B cell (primary cell): Measurements from ENCODE around the gene CTNNA1. TPM values are rescaled to one million over a fixed set of nuclear protein-coding genes. Genes with fewer than 3 reads are reported as not detected.

ENCODE experiments used
- ATAC-seq: fragments of 200-7000 bp; cut with Tn5 transposase; one replicate; pipeline ENCODE4 v1.10.0; 2021; ENCODE audit warnings: low read depth, mild to moderate bottlenecking, moderate number of reproducible peaks, moderate library complexity
- CTCF ChIA-PET: fragments of 350-600 bp; sonication (Branson Sonifier 250); formaldehyde crosslinking; loops from one replicate; lab custom pipeline; 2021; ENCODE audit warnings: antibody characterized with exemption, inconsistent platforms; lab: Charles Lee
- POLR2A ChIA-PET: fragments of 350-600 bp; sonication (Branson Sonifier 250); formaldehyde crosslinking; loops from one replicate; lab custom pipeline; 2021; ENCODE audit warnings: antibody characterized with exemption; lab: Charles Lee
- DNase-seq: peaks from one replicate; pipeline ENCODE4 v3.0.0; 2013
- H2AFZ ChIP-seq: 2 replicates; pipeline ENCODE4 v1.6.1; 2012; ENCODE audit warnings: mild to moderate bottlenecking, low read depth, low read length; ENCODE audit not compliant: insufficient read depth, poor library complexity, severe bottlenecking
- H3K27ac ChIP-seq, 2 donors: 1 replicate in 1 of 2; 2 replicates in 1 of 2; pipeline ENCODE4 v1.5.1; 2012 to 2013; ENCODE audit warnings: low read length in 2 of 2, mild to moderate bottlenecking in 2 of 2, moderate library complexity in 1 of 2
- H3K27me3 ChIP-seq, 4 experiments: fragments of 200-600 bp in 1 of 4; sonication (generic) in 1 of 4; replicated peaks in 1 of 4; 1 replicate in 2 of 4; 2 replicates in 2 of 4; pipeline versions ENCODE4 v1.6.1 to v1.7.0; 2013 to 2016; ENCODE audit warnings: low read length in 3 of 4, mild to moderate bottlenecking in 2 of 4, mixed read lengths in 1 of 4, moderate library complexity in 1 of 4; ENCODE audit not compliant: insufficient read depth in 4 of 4, control insufficient read depth in 3 of 4; ENCODE audit errors: control extremely low read depth in 1 of 4
- H3K36me3 ChIP-seq, 2 experiments: replicated peaks in 1 of 2; 1 replicate in 1 of 2; 2 replicates in 1 of 2; pipeline versions ENCODE4 v1.6.1 to v1.7.1; 2013; ENCODE audit warnings: low read length in 1 of 2; ENCODE audit not compliant: insufficient read depth in 2 of 2, control insufficient read depth in 1 of 2; ENCODE audit errors: control extremely low read depth in 1 of 2, extremely low read depth in 1 of 2
- H3K4me1 ChIP-seq, 2 donors: fragments of 200-600 bp in 1 of 2; sonication (generic) in 1 of 2; 1 replicate in 1 of 2; 2 replicates in 1 of 2; pipeline versions ENCODE4 v1.5.1 to v1.6.1; 2013 to 2017; ENCODE audit warnings: low read length in 2 of 2; ENCODE audit not compliant: control insufficient read depth in 2 of 2, insufficient read depth in 2 of 2
- H3K4me2 ChIP-seq: replicated peaks from 2 replicates; pipeline ENCODE3; 2012; ENCODE audit warnings: mild to moderate bottlenecking, low read depth, low read length; ENCODE audit not compliant: poor library complexity, severe bottlenecking
- H3K4me3 ChIP-seq, 5 experiments: fragments of 200-600 bp in 1 of 5; sonication (generic) in 1 of 5; 1 replicate in 3 of 5; 2 replicates in 2 of 5; pipeline versions ENCODE4 v1.5.1 to v1.7.0; 2011 to 2016; ENCODE audit warnings: low read length in 4 of 5, mild to moderate bottlenecking in 4 of 5, low read depth in 2 of 5, control low read depth in 1 of 5, moderate library complexity in 1 of 5; ENCODE audit not compliant: insufficient read depth in 1 of 5; ENCODE audit errors: control extremely low read depth in 1 of 5, extremely low read depth in 1 of 5
- H3K79me2 ChIP-seq: fragments of 200-600 bp; sonication (generic); one replicate; pipeline ENCODE4 v1.6.0; 2016; ENCODE audit warnings: low read length; ENCODE audit not compliant: control insufficient read depth, insufficient read depth
- H3K9ac ChIP-seq: fragments of 200-600 bp; sonication (generic); 2 replicates; pipeline ENCODE4 v1.6.1; 2017; ENCODE audit warnings: mild to moderate bottlenecking, low read length, moderate library complexity
- H3K9me3 ChIP-seq, 3 donors: one replicate each; pipeline versions ENCODE4 v1.6.1 to v1.7.1; 2013; ENCODE audit warnings: low read length in 2 of 3; ENCODE audit not compliant: control insufficient read depth in 2 of 3, insufficient read depth in 1 of 3; ENCODE audit errors: control extremely low read depth in 1 of 3
- H4K20me1 ChIP-seq: 2 replicates; pipeline ENCODE4 v1.6.0; 2012; ENCODE audit warnings: mild to moderate bottlenecking, low read length; ENCODE audit not compliant: insufficient read depth, control insufficient read depth, poor library complexity, severe bottlenecking
- H3K27ac Mint-ChIP-seq: one replicate; pipeline ENCODE4 v1.8.0; 2021; ENCODE audit warnings: mixed read lengths
- H3K27me3 Mint-ChIP-seq: one replicate; pipeline ENCODE4 v1.8.0; 2021; ENCODE audit warnings: mixed read lengths
- H3K4me1 Mint-ChIP-seq: one replicate; pipeline ENCODE4 v1.8.0; 2021; ENCODE audit warnings: mixed read lengths
- H3K4me3 Mint-ChIP-seq: one replicate; pipeline ENCODE4 v1.8.0; 2021; ENCODE audit warnings: mixed read lengths
- H3K9me3 Mint-ChIP-seq: one replicate; pipeline ENCODE4 v1.8.0; 2022; ENCODE audit warnings: mixed read lengths; ENCODE audit not compliant: insufficient read depth
- EZH2 ChIP-seq: IDR thresholded peaks from 2 replicates; pipeline ENCODE4 v1.6.1; 2012; ENCODE audit warnings: borderline replicate concordance, low read depth, mild to moderate bottlenecking, moderate library complexity, low read length; ENCODE audit not compliant: insufficient read depth, poor library complexity, severe bottlenecking
- WGBS: methylation state at CpG from one replicate; pipeline ENCODE4 v1.1.5; 2013; ENCODE audit warnings: missing lambda C conversion rate; ENCODE audit not compliant: insufficient coverage; 5-methylcytosine and 5-hydroxymethylcytosine counted together
- intact Hi-C: fragments of 100-400 bp; cut with micrococcal nuclease; formaldehyde crosslinking; loops from one replicate; pipeline ENCODE4 v1.10.0; 2022
- polyA plus RNA-seq: library from polyadenylated mRNA; depleted of rRNA; stranded (reverse); fragments of >200 nt; gene quantifications from 2 replicates; pipeline ENCODE4 v1.2.3, GENCODE V29; 2012
- total RNA-seq, 2 donors: library from RNA; stranded (reverse); fragments of 120-200 nt in 1 of 2; gene quantifications; 1 replicate in 1 of 2; 2 replicates in 1 of 2; pipeline versions ENCODE4 v1.2.3 to v1.2.4, GENCODE V29; 2013 to 2022
- TF ChIP-seq, protein P1 (sequence below): fragments of 200-600 bp; IDR thresholded peaks from one replicate; pipeline ENCODE4 v1.8.0; 2022; ENCODE audit warnings: antibody characterized with exemption, mild to moderate bottlenecking

The CTNNA1 gene
- total and polyA plus RNA-seq, 2 donors (not counting 1 experiment from before 2014, with no cell fraction given), result 22.7 to 96.0 TPM

DNA sequence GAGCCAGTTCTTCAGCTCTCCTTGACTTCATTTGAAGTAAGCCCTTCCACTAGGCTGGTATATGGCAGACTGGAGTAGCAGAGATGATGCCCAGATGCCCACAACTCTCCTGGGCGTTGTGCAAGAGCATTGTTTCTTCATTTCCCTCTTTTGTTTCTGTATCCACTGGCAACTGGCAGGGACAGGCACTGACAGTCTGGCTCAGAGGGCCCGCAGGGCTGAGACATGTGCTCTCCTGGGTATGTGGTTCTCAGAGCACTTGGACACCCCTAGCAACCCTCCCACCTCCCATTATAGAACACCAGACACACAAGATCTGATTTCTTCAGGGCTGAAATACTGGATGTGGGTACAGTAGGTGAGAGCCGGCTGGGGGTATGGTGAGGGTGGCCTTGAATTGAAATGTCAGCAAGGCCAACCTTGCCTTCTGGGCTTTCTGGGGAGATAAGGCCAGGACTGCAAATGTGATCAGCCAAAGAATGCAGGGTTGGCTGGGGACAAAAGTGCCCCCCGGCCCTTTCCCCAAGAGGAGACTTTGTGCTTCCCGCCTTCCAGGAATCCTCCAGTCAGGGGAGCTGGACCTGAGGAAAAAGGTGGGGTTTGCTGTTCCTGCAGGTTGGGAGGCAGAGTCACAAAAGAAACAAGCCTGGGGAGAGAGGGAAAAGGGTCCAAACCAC lies 28.6 kb upstream of the CTNNA1 start:
- Mint-ChIP-seq H3K4me3 (no peak overlapping the region), H3K27ac (no peak overlapping the region), H3K4me1 (peaks cover 3% of the 10 kb centered on the region), H3K9me3 (no peaks in the 10 kb centered on the region), H3K27me3 (peaks cover 14% of the 10 kb centered on the region)
- Histone ChIP-seq H3K4me1 (peaks cover 5 to 10% of the 10 kb centered on the region in 2 donors), H3K36me3 (no peaks in the 10 kb centered on the region), H3K9me3 (no peaks in the 10 kb centered on the region), H3K79me2 (no peaks in the 10 kb centered on the region), H3K4me2 (no peak overlapping the region), H3K27ac (no peak overlapping the region), H3K27me3 (peaks cover 0 to 7% (median 2%) of the 10 kb centered on the region in 4 experiments), H3K4me3 (no peak overlapping the region), H2AFZ (no peak overlapping the region), H4K20me1 (no peaks in the 10 kb centered on the region), H3K9ac (no peak overlapping the region)
- WGBS, result 83% methylated on average over 5 of the region's 5 CpGs
- POLR2A ChIA-PET, result no interaction called here
- no peak for ATAC-seq
- TF ChIP-seq, protein P1, sequence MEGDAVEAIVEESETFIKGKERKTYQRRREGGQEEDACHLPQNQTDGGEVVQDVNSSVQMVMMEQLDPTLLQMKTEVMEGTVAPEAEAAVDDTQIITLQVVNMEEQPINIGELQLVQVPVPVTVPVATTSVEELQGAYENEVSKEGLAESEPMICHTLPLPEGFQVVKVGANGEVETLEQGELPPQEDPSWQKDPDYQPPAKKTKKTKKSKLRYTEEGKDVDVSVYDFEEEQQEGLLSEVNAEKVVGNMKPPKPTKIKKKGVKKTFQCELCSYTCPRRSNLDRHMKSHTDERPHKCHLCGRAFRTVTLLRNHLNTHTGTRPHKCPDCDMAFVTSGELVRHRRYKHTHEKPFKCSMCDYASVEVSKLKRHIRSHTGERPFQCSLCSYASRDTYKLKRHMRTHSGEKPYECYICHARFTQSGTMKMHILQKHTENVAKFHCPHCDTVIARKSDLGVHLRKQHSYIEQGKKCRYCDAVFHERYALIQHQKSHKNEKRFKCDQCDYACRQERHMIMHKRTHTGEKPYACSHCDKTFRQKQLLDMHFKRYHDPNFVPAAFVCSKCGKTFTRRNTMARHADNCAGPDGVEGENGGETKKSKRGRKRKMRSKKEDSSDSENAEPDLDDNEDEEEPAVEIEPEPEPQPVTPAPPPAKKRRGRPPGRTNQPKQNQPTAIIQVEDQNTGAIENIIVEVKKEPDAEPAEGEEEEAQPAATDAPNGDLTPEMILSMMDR, result no peak
- no peak for TF ChIP-seq EZH2
- CTCF ChIA-PET, result interaction anchor here (0.6 kb wide), 1 partner anchor 11 kb away, joined by 4 read pairs; no protein-coding TSS in a partner anchor
- no peak for DNase-seq
- intact Hi-C loops, result no loop called here

DNA sequence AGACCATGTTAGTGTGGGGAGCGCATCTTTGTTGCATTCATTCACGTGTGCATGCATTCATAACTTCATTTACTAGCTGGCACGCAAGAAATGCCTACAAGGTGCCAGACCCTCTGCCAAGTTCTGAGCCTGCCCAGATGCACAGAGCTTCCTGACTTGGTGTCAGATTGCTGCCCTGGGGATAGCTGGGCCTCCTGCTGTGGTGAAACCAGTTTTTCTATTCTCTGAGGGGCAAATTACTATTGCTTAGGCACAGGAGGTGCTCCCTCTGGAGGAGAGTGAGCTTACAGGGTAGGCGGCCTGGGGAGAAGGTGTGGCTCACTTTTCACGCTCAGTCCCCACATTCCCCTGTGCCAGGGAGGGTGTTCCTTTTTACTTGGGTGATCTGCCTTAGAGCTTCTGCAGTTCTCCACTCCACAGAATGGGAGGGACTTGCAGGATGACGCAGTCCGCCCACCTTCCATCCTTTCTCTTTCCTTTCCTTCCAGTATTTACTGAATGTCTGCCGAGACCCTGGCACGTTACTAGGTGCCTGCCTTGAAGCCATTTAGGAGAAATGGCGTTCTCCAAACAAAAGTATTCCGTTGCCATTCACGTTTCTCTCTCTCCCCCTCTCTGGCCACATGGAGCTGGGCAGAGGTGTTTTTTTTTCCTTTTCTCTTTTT lies 27.9 kb upstream of the CTNNA1 start:
- no peak overlapping the region for H3K9ac ChIP-seq
- ChIA-PET CTCF (no interaction called here), POLR2A (no interaction called here)
- H3K79me2 ChIP-seq, result no peaks in the 10 kb centered on the region
- Mint-ChIP-seq H3K4me1 (peaks cover 3% of the 10 kb centered on the region), H3K9me3 (no peaks in the 10 kb centered on the region), H3K4me3 (no peak overlapping the region), H3K27ac (no peak overlapping the region), H3K27me3 (peaks cover 14% of the 10 kb centered on the region)
- no peak overlapping the region for H3K4me3 ChIP-seq
- no peaks in the 10 kb centered on the region for H3K36me3 ChIP-seq
- TF ChIP-seq EZH2, result no peak
- TF ChIP-seq, protein P1, result no peak
- H2AFZ ChIP-seq, result no peak overlapping the region
- peaks cover 5 to 10% of the 10 kb centered on the region in 2 donors for H3K4me1 ChIP-seq
- 95% methylated on average over 8 of the region's 12 CpGs for WGBS
- no peak overlapping the region for H3K4me2 ChIP-seq
- H3K27ac ChIP-seq, result no peak overlapping the region
- H3K9me3 ChIP-seq, result no peaks in the 10 kb centered on the region
- H4K20me1 ChIP-seq, result no peaks in the 10 kb centered on the region
- no peak for ATAC-seq
- DNase-seq, result no peak
- peaks cover 0 to 7% (median 2%) of the 10 kb centered on the region in 4 experiments for H3K27me3 ChIP-seq
- intact Hi-C loops, result no loop called here
